Mucosa of rectum (tissue), 2 donors: Measurements from ENCODE around the gene TKTL1.

Source experiments
- H3K27ac ChIP-seq, 2 donors: one replicate each; pipeline ENCODE4 v1.7.0; 2013; ENCODE audit warnings: inconsistent platforms in 2 of 2, low read depth in 2 of 2, low read length in 2 of 2
- H3K27me3 ChIP-seq, 2 donors: one replicate each; pipeline ENCODE4 v1.7.0; 2013; ENCODE audit warnings: low read length in 2 of 2; ENCODE audit not compliant: control insufficient read depth in 2 of 2, insufficient read depth in 2 of 2
- H3K36me3 ChIP-seq, 2 donors: one replicate each; pipeline ENCODE4 v1.7.0; 2013; ENCODE audit warnings: low read length in 2 of 2; ENCODE audit not compliant: control insufficient read depth in 2 of 2, insufficient read depth in 2 of 2
- H3K4me1 ChIP-seq, 2 donors: one replicate each; pipeline ENCODE4 v1.7.0; 2013; ENCODE audit warnings: low read length in 2 of 2, mild to moderate bottlenecking in 1 of 2; ENCODE audit not compliant: control insufficient read depth in 2 of 2, insufficient read depth in 2 of 2
- H3K4me3 ChIP-seq, 2 donors: one replicate each; pipeline ENCODE4 v1.7.0; 2013; ENCODE audit warnings: low read length in 2 of 2
- H3K9ac ChIP-seq, 2 donors: one replicate each; pipeline ENCODE4 v1.7.0; 2013; ENCODE audit warnings: low read length in 2 of 2, low read depth in 1 of 2, mild to moderate bottlenecking in 1 of 2
- H3K9me3 ChIP-seq, 2 donors: one replicate each; pipeline ENCODE4 v1.7.0; 2013; ENCODE audit warnings: low read length in 2 of 2; ENCODE audit not compliant: control insufficient read depth in 2 of 2
- donor health status: healthy.
- donor health status: Normal muscosa, but diverticular disease.

Gene TKTL1

DNA sequence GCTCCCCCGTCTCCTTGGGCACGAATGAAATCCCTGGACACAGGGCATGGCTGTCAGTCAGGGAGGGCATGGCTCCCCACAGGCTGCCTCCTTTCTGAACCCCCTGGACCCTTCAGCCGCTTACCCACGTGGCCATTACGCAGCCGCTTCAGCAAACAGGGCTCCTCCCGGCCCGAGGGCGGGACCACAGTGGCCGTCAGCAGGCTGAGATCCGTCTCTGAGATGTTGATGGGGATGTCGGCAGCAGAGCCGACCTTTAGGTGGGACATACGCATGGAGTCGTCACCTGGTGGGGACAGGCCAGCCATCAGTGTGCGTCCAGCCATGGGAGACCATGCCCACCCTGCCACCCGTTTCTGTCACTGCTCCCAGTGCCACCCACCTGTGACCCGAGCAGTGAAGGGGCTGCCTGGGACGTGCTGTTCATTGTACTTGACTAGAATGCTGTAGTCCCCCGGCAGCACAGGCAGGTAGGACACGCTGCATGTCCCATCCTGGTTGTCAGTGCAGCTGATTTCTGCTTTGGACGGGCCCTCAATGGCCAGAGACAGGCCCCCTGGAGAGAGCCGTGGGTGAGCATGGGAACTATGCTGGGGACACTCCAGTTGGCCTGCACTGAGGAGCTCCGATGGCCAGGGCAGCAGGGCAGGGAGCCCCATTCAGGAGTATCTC lies 57.7 kb downstream of the TKTL1 start:
- no peak overlapping the region for H3K4me3 ChIP-seq
- H3K36me3 ChIP-seq, result peaks cover 0 to 21% of the 10 kb centered on the region in 2 donors
- no peaks in the 10 kb centered on the region for H3K9me3 ChIP-seq
- no peak overlapping the region for H3K27ac ChIP-seq
- H3K4me1 ChIP-seq, result peaks cover 9 to 13% of the 10 kb centered on the region in 2 donors
- H3K27me3 ChIP-seq, result no peaks in the 10 kb centered on the region
- no peak overlapping the region for H3K9ac ChIP-seq

DNA sequence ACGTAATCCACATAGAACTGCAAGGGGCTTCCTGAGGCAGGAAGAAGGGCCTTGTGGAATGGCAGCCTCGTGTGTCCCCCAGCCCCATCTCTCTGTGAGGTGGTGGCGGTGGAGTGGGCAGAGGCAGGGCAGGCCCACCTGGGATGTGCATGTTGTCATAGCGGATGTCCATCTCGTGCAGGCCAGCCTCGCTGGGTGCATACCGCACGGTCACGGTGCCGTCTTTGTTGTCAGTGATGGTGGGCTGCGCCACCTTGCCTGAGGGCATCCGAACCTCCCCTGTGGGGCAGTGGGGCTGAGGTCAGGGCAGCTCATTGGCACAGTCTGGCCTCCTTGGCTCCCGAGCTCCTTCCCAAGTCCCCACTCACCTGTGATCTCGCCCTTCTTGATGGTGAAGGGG lies 58.4 kb downstream of the TKTL1 start:
- Histone ChIP-seq H3K9ac (no peak overlapping the region), H3K4me1 (peaks cover 9 to 13% of the 10 kb centered on the region in 2 donors), H3K9me3 (no peaks in the 10 kb centered on the region), H3K27ac (no peak overlapping the region), H3K4me3 (no peak overlapping the region), H3K36me3 (peaks cover 0 to 17% of the 10 kb centered on the region in 2 donors), H3K27me3 (no peaks in the 10 kb centered on the region)

DNA sequence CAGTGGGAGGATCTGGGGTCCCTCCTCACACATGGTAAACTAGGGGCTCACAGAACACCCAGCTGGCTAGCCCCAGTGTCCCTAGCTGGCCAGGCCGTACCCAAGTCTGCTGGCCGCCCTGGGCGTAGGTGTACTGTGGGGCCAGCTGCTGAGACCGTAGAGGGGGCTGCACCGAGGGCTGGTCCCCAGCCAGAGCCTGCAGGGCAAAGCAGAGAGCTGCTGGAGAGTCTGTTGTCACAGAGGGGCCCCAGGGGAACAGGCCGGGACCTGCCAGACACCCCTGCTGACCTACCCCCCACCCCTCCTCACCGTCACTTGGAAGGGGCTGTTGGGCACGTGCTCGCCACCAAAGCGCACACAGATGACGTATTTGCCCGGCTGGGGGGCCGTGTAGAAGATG lies 58.9 kb downstream of the TKTL1 start:
- no peak overlapping the region for H3K9ac ChIP-seq
- no peaks in the 10 kb centered on the region for H3K27me3 ChIP-seq
- H3K4me1 ChIP-seq, result peaks cover 9 to 13% of the 10 kb centered on the region in 2 donors
- no peak overlapping the region for H3K4me3 ChIP-seq
- H3K27ac ChIP-seq, result no peak overlapping the region
- H3K36me3 ChIP-seq, result peaks cover 0 to 20% of the 10 kb centered on the region in 2 donors
- H3K9me3 ChIP-seq, result no peaks in the 10 kb centered on the region

DNA sequence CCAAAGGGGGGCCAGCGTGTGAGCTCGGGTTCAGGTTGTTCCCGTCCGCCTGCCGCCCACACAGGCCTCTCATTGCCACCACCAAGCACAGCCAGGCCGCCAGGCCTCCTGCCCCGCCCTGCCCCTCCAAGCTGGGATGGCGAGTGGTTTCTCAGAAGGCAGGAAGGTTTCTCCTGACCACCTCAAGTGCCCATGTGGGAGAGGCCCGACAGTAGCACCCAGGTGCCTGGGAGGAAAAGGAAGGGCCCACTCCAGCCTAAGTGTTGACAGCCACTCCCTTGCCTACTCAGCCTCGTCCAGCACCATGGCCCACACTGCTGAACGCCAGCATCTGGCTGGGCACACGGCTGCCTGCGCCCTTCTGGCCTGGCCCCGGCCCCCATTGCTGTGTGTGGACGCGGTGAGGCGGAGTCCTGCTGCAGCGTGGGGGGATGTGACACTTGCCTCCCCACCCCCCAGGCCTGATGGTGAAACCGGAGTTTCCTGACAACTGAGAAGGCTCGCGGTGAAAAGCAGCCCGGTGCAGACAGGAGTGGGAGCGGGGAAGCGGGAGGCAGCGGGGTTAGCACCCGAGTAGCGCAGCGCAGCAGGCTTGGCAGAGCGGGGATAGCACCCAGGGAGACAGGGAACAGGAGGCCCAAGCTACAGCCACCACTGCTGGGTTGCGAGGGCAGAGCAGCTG lies 59.6 kb downstream of the TKTL1 start:
- Histone ChIP-seq H3K27ac (no peak overlapping the region), H3K4me1 (peaks cover 9 to 10% of the 10 kb centered on the region in 2 donors), H3K9me3 (no peaks in the 10 kb centered on the region), H3K9ac (no peak overlapping the region), H3K27me3 (no peaks in the 10 kb centered on the region), H3K4me3 (no peak overlapping the region), H3K36me3 (peaks cover 0 to 20% of the 10 kb centered on the region in 2 donors)

DNA sequence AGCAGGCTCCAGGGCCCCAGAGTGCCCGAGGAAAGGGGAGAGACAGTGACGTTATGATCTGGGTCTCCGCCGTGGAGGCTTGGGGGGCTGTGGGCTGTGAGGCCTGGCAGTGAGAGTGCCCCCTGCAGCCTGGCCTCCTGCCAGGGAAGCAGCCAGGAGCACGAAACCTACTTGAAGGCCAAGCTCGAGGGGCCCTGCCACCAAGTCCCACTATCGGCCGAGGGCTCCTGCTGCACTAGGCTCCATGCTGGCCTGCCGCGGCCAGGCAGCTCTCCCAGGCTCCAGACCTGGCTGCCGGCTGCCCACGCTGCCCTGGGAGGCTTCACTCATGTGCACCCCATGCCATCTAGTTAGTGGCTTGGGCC lies 60.2 kb downstream of the TKTL1 start:
- Histone ChIP-seq H3K36me3 (peaks cover 0 to 20% of the 10 kb centered on the region in 2 donors), H3K4me3 (no peak overlapping the region), H3K4me1 (peaks cover 5 to 6% of the 10 kb centered on the region in 2 donors), H3K9ac (no peak overlapping the region), H3K9me3 (no peaks in the 10 kb centered on the region), H3K27me3 (no peaks in the 10 kb centered on the region), H3K27ac (no peak overlapping the region)

DNA sequence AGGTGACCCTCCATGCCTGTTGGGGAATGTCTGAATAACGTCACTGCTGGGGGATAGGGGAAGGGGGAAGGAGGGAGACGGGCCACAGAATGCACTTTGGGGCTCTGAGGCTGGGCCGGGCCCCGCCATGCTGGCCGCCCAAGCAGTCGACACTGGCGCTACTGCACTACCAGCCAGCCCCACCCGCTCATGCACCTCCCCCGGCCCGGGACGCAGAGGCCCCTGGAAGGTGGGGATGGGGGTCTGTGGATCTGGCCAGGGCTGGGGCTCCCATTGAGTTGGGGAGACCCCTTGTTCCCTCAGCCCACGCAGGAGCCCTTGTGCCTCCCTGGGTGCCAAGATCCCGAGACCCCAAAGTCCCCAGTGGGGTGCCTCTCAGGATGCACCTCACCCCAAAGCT lies 61.0 kb downstream of the TKTL1 start:
- H3K36me3 ChIP-seq, result peaks cover 2 to 21% of the 10 kb centered on the region in 2 donors
- no peaks in the 10 kb centered on the region for H3K4me1 ChIP-seq
- H3K4me3 ChIP-seq, result no peak overlapping the region
- H3K27ac ChIP-seq, result no peak overlapping the region
- H3K9me3 ChIP-seq, result no peaks in the 10 kb centered on the region
- no peaks in the 10 kb centered on the region for H3K27me3 ChIP-seq
- no peak overlapping the region for H3K9ac ChIP-seq

DNA sequence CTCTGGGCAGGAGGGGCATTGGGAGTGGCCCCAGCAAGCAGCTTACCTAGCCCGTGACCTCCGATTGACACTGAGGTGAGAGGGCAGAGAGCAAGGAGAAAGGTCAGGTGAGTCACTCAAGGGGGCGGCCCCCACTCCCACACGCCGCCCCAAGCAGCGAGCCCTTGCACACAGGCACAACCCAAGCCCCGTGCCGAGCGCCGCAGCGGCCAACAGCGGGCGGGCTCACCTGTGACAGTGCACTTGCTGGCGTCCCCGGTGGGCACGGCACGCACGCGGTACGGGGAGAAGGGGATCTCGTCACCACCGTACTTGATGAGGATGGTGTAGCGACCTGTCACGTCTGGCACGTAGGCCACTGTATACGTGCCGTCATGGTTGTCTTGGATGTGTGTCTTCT lies 61.6 kb downstream of the TKTL1 start:
- Histone ChIP-seq H3K4me1 (no peaks in the 10 kb centered on the region), H3K4me3 (no peak overlapping the region), H3K36me3 (peaks cover 6 to 27% of the 10 kb centered on the region in 2 donors), H3K27ac (no peak overlapping the region), H3K9me3 (no peaks in the 10 kb centered on the region), H3K27me3 (no peaks in the 10 kb centered on the region), H3K9ac (no peak overlapping the region)

DNA sequence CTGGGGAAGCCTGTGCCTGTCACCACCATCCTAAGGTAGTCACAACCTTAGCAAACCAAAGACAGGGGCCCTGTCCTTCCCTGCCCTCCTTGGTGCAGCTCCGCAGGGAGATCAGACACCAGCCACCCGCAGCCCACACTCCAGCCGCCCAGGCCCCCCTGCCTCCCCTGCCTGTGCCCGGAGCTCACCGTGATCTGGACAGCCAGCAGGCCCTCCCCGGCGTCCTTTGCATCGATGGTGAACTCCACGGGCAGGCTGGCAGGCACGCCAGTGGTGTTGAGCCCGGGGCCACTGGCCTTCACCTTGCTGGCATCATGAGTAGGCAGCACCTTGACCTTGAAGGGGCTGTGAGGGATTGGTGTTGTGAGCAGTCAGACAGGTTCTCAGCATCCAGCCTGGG lies 62.4 kb downstream of the TKTL1 start:
- H3K4me3 ChIP-seq, result no peak overlapping the region
- peaks cover 6 to 25% of the 10 kb centered on the region in 2 donors for H3K36me3 ChIP-seq
- no peak overlapping the region for H3K9ac ChIP-seq
- no peaks in the 10 kb centered on the region for H3K27me3 ChIP-seq
- no peak overlapping the region for H3K27ac ChIP-seq
- no peaks in the 10 kb centered on the region for H3K9me3 ChIP-seq
- no peaks in the 10 kb centered on the region for H3K4me1 ChIP-seq

DNA sequence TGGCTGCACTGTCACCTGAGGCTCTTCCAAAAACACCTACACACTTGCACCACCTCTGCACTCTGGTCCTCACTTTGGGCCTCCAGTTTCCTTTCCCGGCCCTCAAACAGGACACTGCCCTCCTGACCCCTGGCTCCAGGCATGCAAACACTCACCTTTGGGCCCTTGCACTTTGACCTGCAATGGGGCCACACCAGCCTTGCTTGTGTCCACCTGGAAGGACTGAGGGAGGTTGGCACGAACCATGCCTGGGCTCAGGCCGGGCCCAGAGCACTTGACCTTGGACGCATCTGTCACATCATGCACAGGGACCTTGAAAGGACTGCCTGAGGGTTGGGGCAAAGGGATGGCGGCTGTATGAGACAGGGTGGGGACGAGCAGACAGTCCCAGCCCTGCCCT lies 63.2 kb downstream of the TKTL1 start:
- no peaks in the 10 kb centered on the region for H3K27me3 ChIP-seq
- no peak overlapping the region for H3K4me3 ChIP-seq
- no peaks in the 10 kb centered on the region for H3K9me3 ChIP-seq
- H3K4me1 ChIP-seq, result no peaks in the 10 kb centered on the region
- no peak overlapping the region for H3K9ac ChIP-seq
- peaks cover 9 to 20% of the 10 kb centered on the region in 2 donors for H3K36me3 ChIP-seq
- H3K27ac ChIP-seq, result no peak overlapping the region

DNA sequence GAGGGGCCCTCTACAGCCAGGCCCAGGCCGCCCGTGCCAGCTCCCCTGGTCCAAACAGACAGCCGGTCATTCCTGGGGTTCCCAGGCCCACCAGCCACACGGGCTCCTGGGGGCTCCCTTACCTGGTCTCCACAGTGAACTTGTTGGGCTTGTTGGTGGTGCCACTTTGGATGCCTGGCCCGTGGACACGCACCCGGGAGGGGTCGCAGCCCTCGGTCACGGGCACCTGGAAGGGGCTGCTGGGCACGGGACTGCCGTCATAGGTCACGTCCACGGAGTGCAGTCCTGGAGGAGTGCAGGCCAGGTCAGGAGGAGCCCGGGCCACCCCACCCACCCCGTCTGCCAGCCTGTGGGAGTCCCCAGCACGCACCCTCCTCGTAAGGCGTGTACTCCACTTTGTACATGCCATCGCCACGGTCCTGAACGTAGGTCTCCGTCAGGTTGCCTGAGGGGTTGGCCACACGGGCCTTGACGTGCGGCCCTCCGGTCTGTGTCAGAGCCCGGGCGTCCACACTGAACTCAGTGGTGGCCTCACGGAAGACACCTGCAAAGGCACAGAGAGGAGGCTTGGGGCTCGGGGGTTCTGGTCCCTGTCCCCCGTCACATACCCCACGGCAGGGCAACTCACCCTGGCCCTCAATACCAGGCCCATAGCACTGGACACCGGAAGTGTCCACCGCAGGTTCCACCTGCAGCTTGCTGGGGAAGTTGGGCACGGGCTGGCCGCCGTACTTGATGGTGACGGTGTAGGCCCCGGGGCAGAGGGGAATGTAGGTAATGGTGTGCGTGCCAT lies 64.0 kb downstream of the TKTL1 start:
- H3K9ac ChIP-seq, result no peak overlapping the region
- H3K27ac ChIP-seq, result no peak overlapping the region
- no peaks in the 10 kb centered on the region for H3K4me1 ChIP-seq
- H3K36me3 ChIP-seq, result peaks cover 9 to 23% of the 10 kb centered on the region in 2 donors
- no peaks in the 10 kb centered on the region for H3K27me3 ChIP-seq
- no peak overlapping the region for H3K4me3 ChIP-seq
- no peaks in the 10 kb centered on the region for H3K9me3 ChIP-seq
